ENCODE measurements around the gene CORO2B. TPM values are rescaled to one million over a fixed set of nuclear protein-coding genes. Genes with fewer than 3 reads are reported as not detected.

The CORO2B gene
- total RNA-seq, 1 donor from 2014 or later: 1.1 TPM

DNA sequence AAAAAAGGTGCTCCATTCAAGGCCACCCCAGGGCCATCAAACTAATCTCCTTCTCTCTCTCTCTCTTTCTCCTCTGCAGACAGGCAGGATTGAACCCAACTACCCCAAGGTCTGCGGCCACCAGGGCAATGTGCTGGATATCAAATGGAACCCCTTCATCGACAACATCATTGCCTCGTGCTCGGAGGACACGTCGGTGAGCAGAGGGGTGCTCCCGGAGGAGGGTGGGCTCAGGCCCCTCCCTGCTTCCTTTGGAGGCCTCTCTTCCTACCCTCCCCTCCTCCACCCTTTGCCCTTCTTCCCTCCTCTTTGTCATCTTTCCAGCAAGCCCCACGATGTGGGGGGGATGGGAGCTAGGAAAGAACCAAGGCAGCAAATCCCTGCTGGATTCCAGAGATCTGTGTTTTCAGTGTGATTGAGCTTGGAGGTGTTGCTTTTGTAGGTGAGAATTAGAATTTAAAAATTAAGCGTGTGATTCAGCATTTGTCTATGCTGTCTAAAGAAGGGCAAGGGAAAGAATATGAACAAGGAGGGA, 116.3 kb downstream of the CORO2B start:
- no peak overlapping the region for H3K4me3 Mint-ChIP-seq
- H3K9me3 Mint-ChIP-seq: no peaks in the 10 kb centered on the region
- H3K27me3 Mint-ChIP-seq (ENCODE audit: low read depth): no peaks in the 10 kb centered on the region
- DNase-seq (ENCODE audit: low spot score in 2 of 2, unreplicated experiment in 2 of 2): no peak
- H3K27ac Mint-ChIP-seq: no peak overlapping the region
- H3K36me3 Mint-ChIP-seq: no peaks in the 10 kb centered on the region
- H3K4me1 Mint-ChIP-seq: peaks cover 24% of the 10 kb centered on the region
- TF ChIP-seq, protein P1, sequence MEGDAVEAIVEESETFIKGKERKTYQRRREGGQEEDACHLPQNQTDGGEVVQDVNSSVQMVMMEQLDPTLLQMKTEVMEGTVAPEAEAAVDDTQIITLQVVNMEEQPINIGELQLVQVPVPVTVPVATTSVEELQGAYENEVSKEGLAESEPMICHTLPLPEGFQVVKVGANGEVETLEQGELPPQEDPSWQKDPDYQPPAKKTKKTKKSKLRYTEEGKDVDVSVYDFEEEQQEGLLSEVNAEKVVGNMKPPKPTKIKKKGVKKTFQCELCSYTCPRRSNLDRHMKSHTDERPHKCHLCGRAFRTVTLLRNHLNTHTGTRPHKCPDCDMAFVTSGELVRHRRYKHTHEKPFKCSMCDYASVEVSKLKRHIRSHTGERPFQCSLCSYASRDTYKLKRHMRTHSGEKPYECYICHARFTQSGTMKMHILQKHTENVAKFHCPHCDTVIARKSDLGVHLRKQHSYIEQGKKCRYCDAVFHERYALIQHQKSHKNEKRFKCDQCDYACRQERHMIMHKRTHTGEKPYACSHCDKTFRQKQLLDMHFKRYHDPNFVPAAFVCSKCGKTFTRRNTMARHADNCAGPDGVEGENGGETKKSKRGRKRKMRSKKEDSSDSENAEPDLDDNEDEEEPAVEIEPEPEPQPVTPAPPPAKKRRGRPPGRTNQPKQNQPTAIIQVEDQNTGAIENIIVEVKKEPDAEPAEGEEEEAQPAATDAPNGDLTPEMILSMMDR (IDR thresholded peaks at IDR 0.05; ENCODE audit: unreplicated experiment): no peak

DNA sequence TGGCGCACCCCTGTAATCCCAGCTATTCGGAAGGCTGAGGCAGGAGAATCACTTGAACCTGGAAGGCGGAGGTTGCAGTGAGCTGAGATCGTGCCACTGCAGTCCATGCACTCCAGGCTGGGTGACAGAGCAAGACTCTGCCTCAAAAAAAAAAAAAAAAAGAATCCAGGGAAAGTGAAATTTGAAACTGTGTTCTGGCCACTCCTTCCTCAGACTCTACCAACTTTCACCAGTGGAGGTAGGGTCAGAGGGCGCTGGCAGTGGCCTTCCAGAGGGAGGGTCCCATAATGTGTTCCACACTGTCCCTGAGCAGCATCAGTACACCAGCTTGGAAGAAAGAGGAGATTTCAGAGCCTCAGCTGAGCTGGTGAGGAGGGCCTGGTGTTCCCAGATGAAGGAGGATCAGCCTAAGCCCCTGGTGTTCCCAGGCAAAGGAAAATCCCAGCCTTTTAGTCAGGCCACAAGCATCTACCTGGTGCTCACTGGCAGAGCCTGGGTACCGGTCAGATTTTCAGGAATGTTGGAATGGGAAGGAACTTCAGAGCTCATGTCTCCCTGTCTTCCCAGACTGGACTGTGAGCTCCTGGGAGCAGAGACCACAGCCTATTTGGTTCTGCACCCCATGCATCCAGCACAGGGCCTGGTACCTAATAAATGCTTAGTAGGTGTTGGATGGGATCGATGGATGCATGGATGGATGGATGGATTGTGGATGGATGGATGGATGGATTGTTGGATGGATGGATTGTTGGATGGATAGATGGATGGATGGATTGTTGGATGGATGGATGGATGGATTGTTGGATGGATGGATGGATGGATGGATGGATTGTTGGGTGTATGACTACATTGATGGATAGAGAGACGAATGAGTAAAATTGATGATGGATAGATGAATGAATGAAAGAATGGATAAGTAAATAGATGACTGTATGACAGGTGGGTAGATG, 117.9 kb downstream of the CORO2B start:
- DNase-seq (ENCODE audit: low spot score in 2 of 2, unreplicated experiment in 2 of 2): no peak
- H3K4me3 Mint-ChIP-seq: no peak overlapping the region
- no peaks in the 10 kb centered on the region for H3K27me3 Mint-ChIP-seq (ENCODE audit: low read depth)
- TF ChIP-seq, protein P1 (IDR thresholded peaks at IDR 0.05; ENCODE audit: unreplicated experiment): no peak
- H3K27ac Mint-ChIP-seq: no peak overlapping the region
- no peaks in the 10 kb centered on the region for H3K9me3 Mint-ChIP-seq
- H3K4me1 Mint-ChIP-seq: peaks cover 32% of the 10 kb centered on the region
- no peaks in the 10 kb centered on the region for H3K36me3 Mint-ChIP-seq

GRCh38 chr15:68697711-68698690, 119.2 kb downstream of the CORO2B start:
- Mint-ChIP-seq H3K27me3 (ENCODE audit: low read depth) (no peaks in the 10 kb centered on the region), H3K4me3 (no peak overlapping the region), H3K36me3 (no peaks in the 10 kb centered on the region), H3K9me3 (no peaks in the 10 kb centered on the region), H3K27ac (no peak overlapping the region), H3K4me1 (peaks cover 26% of the 10 kb centered on the region)
- no peak for DNase-seq (ENCODE audit: low spot score in 2 of 2, unreplicated experiment in 2 of 2)
- TF ChIP-seq, protein P1 (IDR thresholded peaks at IDR 0.05; ENCODE audit: unreplicated experiment): no peak

- H3K27me3 Mint-ChIP-seq (ENCODE audit: low read depth): no peaks in the 10 kb centered on the region
- TF ChIP-seq, protein P1 (IDR thresholded peaks at IDR 0.05; ENCODE audit: unreplicated experiment): no peak
- no peak for DNase-seq (ENCODE audit: low spot score in 2 of 2, unreplicated experiment in 2 of 2)
- no peak overlapping the region for H3K4me3 Mint-ChIP-seq
- peaks cover 22% of the 10 kb centered on the region for H3K4me1 Mint-ChIP-seq
- no peaks in the 10 kb centered on the region for H3K36me3 Mint-ChIP-seq
- no peaks in the 10 kb centered on the region for H3K9me3 Mint-ChIP-seq
- no peak overlapping the region for H3K27ac Mint-ChIP-seq
These were observed 119.9 kb downstream of the CORO2B start for GRCh38 chr15:68698708-68699107.

DNA sequence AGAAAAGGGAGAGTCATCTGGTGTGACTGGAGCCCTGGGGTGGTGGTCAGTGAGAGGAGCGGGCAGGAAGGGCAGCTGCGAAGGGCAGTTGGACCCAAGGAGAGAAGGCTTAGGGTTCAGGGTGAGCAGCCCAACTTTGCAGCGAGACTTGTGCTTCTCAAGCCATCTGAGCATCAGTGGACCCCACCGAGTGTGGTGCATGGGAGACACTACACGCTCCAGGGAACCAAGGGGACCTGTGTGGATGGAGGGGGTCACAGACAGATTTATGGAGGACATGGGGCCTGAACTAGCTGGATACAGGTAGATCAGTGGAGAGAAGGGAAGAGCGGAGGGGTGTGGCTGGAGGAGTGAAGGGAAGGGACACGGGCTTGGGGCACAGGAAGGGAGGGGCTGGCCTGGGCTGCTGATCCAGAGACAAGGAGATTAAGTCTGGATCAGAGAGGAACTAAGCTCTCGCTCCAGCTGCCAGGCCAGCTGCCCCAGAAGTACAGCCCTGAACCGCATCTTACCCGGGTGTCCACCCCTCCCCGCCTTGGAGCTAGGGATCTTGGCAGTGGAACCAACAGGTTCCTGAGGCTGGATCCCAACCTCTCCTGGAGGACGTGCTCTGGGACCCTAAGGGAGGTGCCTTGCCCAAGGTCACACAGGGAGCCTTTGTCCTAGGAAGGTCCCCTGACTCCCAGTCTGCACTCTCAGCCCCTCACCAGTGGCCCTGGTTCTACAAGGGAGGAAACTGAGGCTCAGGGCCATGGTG, 120.5 kb downstream of the CORO2B start:
- peaks cover 24% of the 10 kb centered on the region for H3K4me1 Mint-ChIP-seq
- H3K36me3 Mint-ChIP-seq: no peaks in the 10 kb centered on the region
- no peak overlapping the region for H3K4me3 Mint-ChIP-seq
- H3K9me3 Mint-ChIP-seq: no peaks in the 10 kb centered on the region
- H3K27ac Mint-ChIP-seq: no peak overlapping the region
- no peak for DNase-seq (ENCODE audit: low spot score in 2 of 2, unreplicated experiment in 2 of 2)
- no peaks in the 10 kb centered on the region for H3K27me3 Mint-ChIP-seq (ENCODE audit: low read depth)
- TF ChIP-seq, protein P1 (IDR thresholded peaks at IDR 0.05; ENCODE audit: unreplicated experiment): no peak

Measured in mesothelial cell of epicardium (in vitro differentiated cells).